HCT116 (cell line): Measurements from ENCODE around the gene KATNAL1. TPM values are rescaled to one million over a fixed set of nuclear protein-coding genes. Genes with fewer than 3 reads are reported as not detected.

Experiments used
- ATAC-seq: fragments of 200-7000 bp; cut with Tn5 transposase; 2 replicates; pipeline ENCODE4 v1.9.1; 2020; ENCODE audit warnings: mild to moderate bottlenecking, moderate library complexity
- BruUV-seq: library from RNA; stranded (reverse); fragments of 400-500 nt; replicated peaks from 2 replicates; lab custom pipeline; 2021; lab: Mats Ljungman, UMichigan
- CTCF ChIA-PET: fragments of 300-600 bp; sonication (Branson Sonifier 250); formaldehyde crosslinking; loops from one replicate; lab custom pipeline; 2021; ENCODE audit warnings: antibody characterized with exemption; lab: Charles Lee
- POLR2A ChIA-PET: fragments of 300-600, 350-600 bp; sonication (Branson Sonifier 250); formaldehyde crosslinking; loops from one replicate; lab custom pipeline; 2021; ENCODE audit warnings: antibody characterized with exemption; lab: Charles Lee
- RAD21 ChIA-PET, 2 experiments: fragments of 300-600 bp; sonication (Branson Sonifier 250); formaldehyde crosslinking; loops; one replicate each; lab custom pipeline; 2023; ENCODE audit warnings: low total read pairs in 2 of 2; ENCODE audit not compliant: uncharacterized antibody in 2 of 2, unreplicated experiment in 2 of 2, low non-redundant PET in 1 of 2; lab: Charles Lee
- DNase-seq: peaks from one replicate; pipeline ENCODE4 v3.0.0-alpha.2; 2010; ENCODE audit warnings: low read depth, low spot score
- H2AFZ ChIP-seq: fragments of 200-600 bp; shearing (Covaris generic), sonication (generic); 2 replicates; pipeline ENCODE4 v1.6.1; 2017; ENCODE audit warnings: low read depth, mixed run types, mixed read lengths, antibody characterized with exemption, low read length; ENCODE audit not compliant: poor library complexity, severe bottlenecking
- H3K27ac ChIP-seq: 2 replicates; pipeline ENCODE4 v1.5.1; 2012; ENCODE audit warnings: low read depth, low read length
- H3K27me3 ChIP-seq: fragments of 200-600 bp; sonication (generic); 2 replicates; pipeline ENCODE4 v1.6.1; 2016; ENCODE audit warnings: mixed run types, low read length, mixed read lengths; ENCODE audit not compliant: insufficient read depth
- H3K36me3 ChIP-seq, 2 experiments: fragments of 200-500 bp in 1 of 2; fragments of 200-600 bp in 1 of 2; sonication (Bioruptor generic) in 1 of 2; sonication (generic) in 1 of 2; 2 replicates each; pipeline versions ENCODE4 v1.5.1 to v1.6.1; 2014 to 2016; ENCODE audit warnings: low read length in 2 of 2, inconsistent platforms in 1 of 2, mixed read lengths in 1 of 2, mixed run types in 1 of 2; ENCODE audit not compliant: insufficient read depth in 2 of 2, control insufficient read depth in 1 of 2
- H3K4me1 ChIP-seq, 2 experiments: fragments of 200-600 bp in 1 of 2; sonication (generic) in 1 of 2; 2 replicates each; pipeline versions ENCODE4 v1.5.1 to v1.6.1; 2012 to 2017; ENCODE audit warnings: low read length in 2 of 2, inconsistent platforms in 1 of 2, mild to moderate bottlenecking in 1 of 2, mixed read lengths in 1 of 2, mixed run types in 1 of 2, moderate library complexity in 1 of 2; ENCODE audit not compliant: insufficient read depth in 2 of 2, control insufficient read depth in 1 of 2
- H3K4me2 ChIP-seq: fragments of 200-600 bp; sonication (generic); 2 replicates; pipeline ENCODE4 v1.6.1; 2017; ENCODE audit warnings: mixed run types, low read length, mixed read lengths
- H3K4me3 ChIP-seq, 2 experiments: fragments of 200-600 bp in 1 of 2; sonication (generic) in 1 of 2; replicated peaks in 1 of 2; 2 replicates each; pipeline ENCODE4 v1.5.1; 2011 to 2016; ENCODE audit warnings: low read length in 2 of 2, control low read depth in 1 of 2, low read depth in 1 of 2, mild to moderate bottlenecking in 1 of 2, mixed read lengths in 1 of 2, mixed run types in 1 of 2
- H3K79me2 ChIP-seq: fragments of 200-600 bp; sonication (generic); 2 replicates; pipeline ENCODE4 v1.6.1; 2017; ENCODE audit warnings: mild to moderate bottlenecking, mixed run types, low read length, moderate library complexity, mixed read lengths; ENCODE audit not compliant: insufficient read depth
- H3K9ac ChIP-seq: fragments of 200-600 bp; sonication (generic); 2 replicates; pipeline ENCODE4 v1.6.1; 2016; ENCODE audit warnings: low read length, mixed read lengths
- H3K9me2 ChIP-seq: fragments of 200-600 bp; sonication (generic), shearing (Covaris generic); 2 replicates; pipeline ENCODE4 v1.6.1; 2017; ENCODE audit warnings: mixed run types, mild to moderate bottlenecking, moderate library complexity; ENCODE audit not compliant: insufficient read depth
- H3K9me3 ChIP-seq, 2 experiments: fragments of 200-500 bp in 1 of 2; fragments of 200-600 bp in 1 of 2; sonication (Bioruptor generic) in 1 of 2; sonication (generic) in 1 of 2; 2 replicates each; pipeline ENCODE4 v1.6.1; 2014 to 2017; ENCODE audit warnings: low read length in 2 of 2, mixed read lengths in 2 of 2, inconsistent platforms in 1 of 2, low read depth in 1 of 2, mild to moderate bottlenecking in 1 of 2, mixed run types in 1 of 2, moderate library complexity in 1 of 2; ENCODE audit not compliant: control insufficient read depth in 1 of 2, insufficient read depth in 1 of 2
- H4K20me1 ChIP-seq: fragments of 200-600 bp; sonication (generic), shearing (Covaris generic); 2 replicates; pipeline ENCODE4 v1.6.1; 2017; ENCODE audit warnings: mixed run types, mild to moderate bottlenecking, moderate library complexity; ENCODE audit not compliant: insufficient read depth
- CBX3 ChIP-seq: IDR thresholded peaks from 2 replicates; pipeline ENCODE4 v1.6.1; 2012; ENCODE audit warnings: low read depth
- CEBPB ChIP-seq: IDR thresholded peaks from 2 replicates; pipeline ENCODE4 v1.6.1; 2012; ENCODE audit warnings: low read depth
- CTCF ChIP-seq, 3 experiments: fragments of 200-600 bp in 1 of 3; sonication (generic) in 1 of 3; IDR thresholded peaks in 2 of 3; conservative IDR thresholded peaks in 1 of 3; 2 replicates each; pipeline ENCODE4 v1.5.1; 2012 to 2017; ENCODE audit warnings: low read depth in 2 of 3, low read length in 2 of 3, antibody characterized with exemption in 1 of 3, borderline replicate concordance in 1 of 3, control low read depth in 1 of 3, mild to moderate bottlenecking in 1 of 3, mixed read lengths in 1 of 3, mixed run types in 1 of 3, moderate library complexity in 1 of 3; ENCODE audit not compliant: insufficient read depth in 1 of 3
- EGR1 ChIP-seq: IDR thresholded peaks from 2 replicates; pipeline ENCODE4 v1.6.1; 2012; ENCODE audit warnings: low read depth
- ELF1 ChIP-seq: IDR thresholded peaks from 2 replicates; pipeline ENCODE4 v1.6.1; 2012; ENCODE audit warnings: low read depth, borderline replicate concordance
- EZH2phosphoT487 ChIP-seq: fragments of 200-600 bp; IDR thresholded peaks from 2 replicates; pipeline ENCODE4 v1.6.1; 2018; ENCODE audit warnings: antibody characterized with exemption, borderline replicate concordance
- JUND ChIP-seq: IDR thresholded peaks from 2 replicates; pipeline ENCODE4 v1.6.1; 2012
- POLR2AphosphoS5 ChIP-seq: IDR thresholded peaks from 2 replicates; pipeline ENCODE4 v1.6.1; 2011; ENCODE audit warnings: mild to moderate bottlenecking, low read depth, low read length, moderate library complexity
- RAD21 ChIP-seq: IDR thresholded peaks from 2 replicates; pipeline ENCODE4 v1.6.1; 2012; ENCODE audit warnings: low read depth, mild to moderate bottlenecking
- SP1 ChIP-seq: IDR thresholded peaks from 2 replicates; pipeline ENCODE4 v1.6.1; 2012; ENCODE audit warnings: low read depth
- YY1 ChIP-seq: IDR thresholded peaks from 2 replicates; pipeline ENCODE4 v1.6.1; 2011; ENCODE audit warnings: low read length, low read depth, moderate library complexity, mild to moderate bottlenecking; ENCODE audit not compliant: insufficient replicate concordance; ENCODE audit errors: extremely low read depth
- ZFX ChIP-seq: fragments of 450-650 bp; IDR thresholded peaks from 2 replicates; pipeline ENCODE4 v1.6.1; 2017
- intact Hi-C: fragments of 100-400 bp; cut with micrococcal nuclease; formaldehyde crosslinking; loops from 2 replicates; pipeline ENCODE4 v1.10.0; 2022
- total RNA-seq: library from RNA; stranded (reverse); gene quantifications from one replicate; pipeline ENCODE4 v1.2.1, GENCODE V29; 2021; ENCODE audit not compliant: unreplicated experiment
- TF ChIP-seq, protein P1 (sequence below): IDR thresholded peaks from 2 replicates; pipeline ENCODE4 v1.6.1; 2012
- TF ChIP-seq, protein P2 (sequence below): IDR thresholded peaks from 2 replicates; pipeline ENCODE4 v1.6.1; 2011; ENCODE audit warnings: mild to moderate bottlenecking, low read length, moderate library complexity; ENCODE audit not compliant: insufficient replicate concordance; ENCODE audit errors: extremely low read depth

The KATNAL1 gene
- total RNA-seq, 1 experiment from 2014 or later: 17.3 TPM

DNA sequence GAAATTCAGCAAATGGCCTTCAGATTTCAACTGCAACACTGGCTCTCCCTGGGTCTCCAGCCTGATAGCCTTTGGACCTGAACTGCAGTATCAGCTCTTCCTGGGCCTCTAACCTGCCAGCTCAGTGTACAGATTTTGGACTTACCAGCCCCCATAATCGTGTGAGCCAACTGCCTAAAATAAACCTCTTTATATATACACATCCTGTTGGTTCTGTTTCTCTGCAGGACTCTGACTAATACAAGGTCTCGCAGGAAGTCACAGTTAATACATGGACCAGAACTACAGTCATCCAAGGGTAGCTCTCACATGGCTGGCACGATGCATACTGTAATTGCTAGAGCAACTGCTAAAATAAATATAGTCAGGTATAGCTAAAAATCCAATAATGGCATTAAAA is 85.1 kb downstream of the KATNAL1 start:
- intact Hi-C loops: no loop called here
- Histone ChIP-seq H3K9me2 (no peaks in the 10 kb centered on the region), H3K9ac (no peak overlapping the region), H4K20me1 (no peaks in the 10 kb centered on the region), H3K4me3 (no peak overlapping the region), H3K27ac (no peak overlapping the region), H2AFZ (no peak overlapping the region), H3K79me2 (no peaks in the 10 kb centered on the region; the same call in 1 of the 2 replicates), H3K4me2 (no peak overlapping the region), H3K36me3 (peaks cover 0 to 3% of the 10 kb centered on the region in 2 experiments; a peak in 1 of 4 replicates), H3K27me3 (no peaks in the 10 kb centered on the region), H3K9me3 (no peaks in the 10 kb centered on the region), H3K4me1 (peaks cover 15 to 22% of the 10 kb centered on the region in 2 experiments)
- BruUV-seq: no TSS peak
- ChIA-PET POLR2A (no interaction called here), RAD21 (no interaction called here), CTCF (no interaction called here)
- DNase-seq: no peak
- no peak for TF ChIP-seq CEBPB
- no peak for TF ChIP-seq EZH2phosphoT487
- no peak for TF ChIP-seq POLR2AphosphoS5
- TF ChIP-seq, protein P1, sequence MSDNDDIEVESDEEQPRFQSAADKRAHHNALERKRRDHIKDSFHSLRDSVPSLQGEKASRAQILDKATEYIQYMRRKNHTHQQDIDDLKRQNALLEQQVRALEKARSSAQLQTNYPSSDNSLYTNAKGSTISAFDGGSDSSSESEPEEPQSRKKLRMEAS: no peak
- TF ChIP-seq, protein P2, sequence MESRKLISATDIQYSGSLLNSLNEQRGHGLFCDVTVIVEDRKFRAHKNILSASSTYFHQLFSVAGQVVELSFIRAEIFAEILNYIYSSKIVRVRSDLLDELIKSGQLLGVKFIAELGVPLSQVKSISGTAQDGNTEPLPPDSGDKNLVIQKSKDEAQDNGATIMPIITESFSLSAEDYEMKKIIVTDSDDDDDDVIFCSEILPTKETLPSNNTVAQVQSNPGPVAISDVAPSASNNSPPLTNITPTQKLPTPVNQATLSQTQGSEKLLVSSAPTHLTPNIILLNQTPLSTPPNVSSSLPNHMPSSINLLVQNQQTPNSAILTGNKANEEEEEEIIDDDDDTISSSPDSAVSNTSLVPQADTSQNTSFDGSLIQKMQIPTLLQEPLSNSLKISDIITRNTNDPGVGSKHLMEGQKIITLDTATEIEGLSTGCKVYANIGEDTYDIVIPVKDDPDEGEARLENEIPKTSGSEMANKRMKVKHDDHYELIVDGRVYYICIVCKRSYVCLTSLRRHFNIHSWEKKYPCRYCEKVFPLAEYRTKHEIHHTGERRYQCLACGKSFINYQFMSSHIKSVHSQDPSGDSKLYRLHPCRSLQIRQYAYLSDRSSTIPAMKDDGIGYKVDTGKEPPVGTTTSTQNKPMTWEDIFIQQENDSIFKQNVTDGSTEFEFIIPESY: no peak
- no peak for TF ChIP-seq ZFX
- TF ChIP-seq EGR1: no peak
- no peak for TF ChIP-seq ELF1
- no peak for TF ChIP-seq CBX3
- TF ChIP-seq SP1: no peak
- no peak for TF ChIP-seq RAD21
- TF ChIP-seq CTCF (IDR thresholded peaks at IDR 0.05 in 2 of 3, conservative IDR thresholded peaks at IDR 0.05 in 1 of 3; ENCODE audit: borderline replicate concordance in 1 of 3, insufficient read depth in 1 of 3, low read depth in 2 of 3, low read length in 2 of 3): no peak
- TF ChIP-seq YY1: no peak
- no peak for TF ChIP-seq JUND
- ATAC-seq: no peak
